K562 (cell line): ENCODE results near the gene SPAG17. TPM values are rescaled to one million over a fixed set of nuclear protein-coding genes. Genes with fewer than 3 reads are reported as not detected.

ENCODE experiments used
- C11orf30 ChIP-seq: fragments of 450-650 bp; IDR thresholded peaks from 2 replicates; pipeline ENCODE4 v1.6.1; 2016; ENCODE audit warnings: low read depth, mild to moderate bottlenecking
- CTCF ChIP-seq, 3 experiments: IDR thresholded peaks in 2 of 3; conservative IDR thresholded peaks in 1 of 3; 2 replicates each; pipeline ENCODE4 v1.5.1; 2011 to 2012; ENCODE audit warnings: low read length in 3 of 3, mild to moderate bottlenecking in 3 of 3, control low read depth in 2 of 3, improper control_type of control experiment in 1 of 3, inconsistent platforms in 1 of 3, low read depth in 1 of 3, mixed read lengths in 1 of 3, moderate library complexity in 1 of 3; ENCODE audit not compliant: insufficient read depth in 2 of 3
- DACH1 ChIP-seq: fragments of 450-650 bp; IDR thresholded peaks from 2 replicates; pipeline ENCODE4 v1.6.1; 2018; ENCODE audit not compliant: partially characterized antibody
- DEAF1 ChIP-seq: fragments of 450-650 bp; formaldehyde crosslinking; IDR thresholded peaks from 2 replicates; pipeline ENCODE4 v1.4.0; 2020; ENCODE audit warnings: mild to moderate bottlenecking, moderate library complexity
- EGR1 ChIP-seq: fragments of 450-650 bp; conservative IDR thresholded peaks from 2 replicates; pipeline ENCODE4 v1.6.1; 2017; ENCODE audit warnings: mild to moderate bottlenecking
- HBP1 ChIP-seq: fragments of 450-650 bp; formaldehyde crosslinking; IDR thresholded peaks from 2 replicates; pipeline ENCODE4 v1.4.0; 2022; ENCODE audit warnings: missing genetic modification characterization
- HOXB6 ChIP-seq: fragments of 250-450 bp; sonication (Bioruptor Pico); IDR thresholded peaks from 2 replicates; pipeline ENCODE4 v1.5.1; 2022; ENCODE audit warnings: mild to moderate bottlenecking, borderline replicate concordance
- KHSRP ChIP-seq: fragments of 450-650 bp; IDR thresholded peaks from 2 replicates; pipeline ENCODE4 v1.6.1; 2017
- MBD2 ChIP-seq: sonication (generic); IDR thresholded peaks from 2 replicates; pipeline ENCODE4 v1.6.1; 2016; ENCODE audit warnings: low read depth, borderline replicate concordance
- MEIS2 ChIP-seq: fragments of 450-650 bp; IDR thresholded peaks from 2 replicates; pipeline ENCODE4 v1.6.1; 2014; ENCODE audit warnings: mild to moderate bottlenecking; ENCODE audit not compliant: partially characterized antibody
- NR2C1 ChIP-seq, 2 experiments: fragments of 450-650 bp; IDR thresholded peaks; 2 replicates each; pipeline ENCODE4 v1.6.1; 2017; ENCODE audit warnings: mild to moderate bottlenecking in 2 of 2, antibody characterized with exemption in 1 of 2, inconsistent platforms in 1 of 2, missing compliant biosample characterization in 1 of 2, missing genetic modification characterization in 1 of 2
- STAT6 ChIP-seq: sonication (generic); formaldehyde crosslinking; IDR thresholded peaks from 2 replicates; pipeline ENCODE4 v1.8.1; 2023; ENCODE audit warnings: mild to moderate bottlenecking, missing genetic modification reagents
- TCF15 ChIP-seq: fragments of 250-450 bp; sonication (Bioruptor Pico); IDR thresholded peaks from 2 replicates; pipeline ENCODE4 v1.8.0; 2022; ENCODE audit warnings: moderate library complexity, mild to moderate bottlenecking, inconsistent platforms
- XRCC4 ChIP-seq: IDR thresholded peaks from one replicate; pipeline ENCODE4 v1.6.1; 2011; ENCODE audit not compliant: insufficient read depth, insufficient read length; ENCODE audit errors: extremely low read depth
- ZBTB8A ChIP-seq: fragments of 450-650 bp; IDR thresholded peaks from 2 replicates; pipeline ENCODE4 v1.6.1; 2018; ENCODE audit warnings: mild to moderate bottlenecking, moderate library complexity; ENCODE audit not compliant: partially characterized antibody
- ZNF224 ChIP-seq: sonication (generic); formaldehyde crosslinking; IDR thresholded peaks from 2 replicates; pipeline ENCODE4 v1.8.0; 2022; ENCODE audit warnings: mild to moderate bottlenecking, missing genetic modification reagents
- ZNF785 ChIP-seq: fragments of 250-450 bp; sonication (Bioruptor Pico); IDR thresholded peaks from 2 replicates; pipeline ENCODE4 v1.4.0; 2020; ENCODE audit warnings: mild to moderate bottlenecking
- ZZZ3 ChIP-seq: fragments of 450-650 bp; IDR thresholded peaks from 2 replicates; pipeline ENCODE4 v1.6.1; 2016; ENCODE audit warnings: antibody characterized with exemption, mild to moderate bottlenecking, moderate library complexity
- polyA plus RNA-seq, 8 experiments: library from polyadenylated mRNA; depleted of rRNA in 4 of 8; stranded (reverse) in 5 of 8; unstranded in 3 of 8; fragments of >200 nt; fragmentation: Nextera tagmentation in 2 of 8; fragmentation: Illumina TruSeq in 1 of 8; extraction: Ambion mirVana in 2 of 8; extraction: Trizol in 1 of 8; gene quantifications; 2 replicates each; pipeline versions ENCODE4 v1.2.1 to v1.2.3, GENCODE V29; 2011 to 2014; ENCODE audit warnings: inconsistent platforms in 1 of 8, missing spikeins in 1 of 8
- total RNA-seq, 7 experiments: library from RNA; depleted of rRNA in 6 of 7; stranded (reverse); fragments of >200 nt in 6 of 7; fragmentation: Illumina TruSeq in 2 of 7; extraction: Trizol in 2 of 7; gene quantifications; 2 replicates each; pipeline versions ENCODE4 v1.2.1 to v1.2.3, GENCODE V29; 2011 to 2021; ENCODE audit warnings: low replicate concordance in 1 of 7

Gene SPAG17
- total and polyA plus RNA-seq, 9 of the 15 experiments (the other 6 are each of a cell fraction or from before 2014, with no cell fraction given) = 0.07 to 2.1 (median 1.5) TPM

- TF ChIP-seq DEAF1 (CRISPR knock-in tag) = peak; percentile 16; the same call in 1 of the 2 replicates
- peak; percentile 29 to 60 (median 56); a peak in 4 of 6 replicates for TF ChIP-seq CTCF (IDR thresholded peaks at IDR 0.05 in 2 of 3, conservative IDR thresholded peaks at IDR 0.05 in 1 of 3; ENCODE audit: insufficient read depth in 2 of 3, low read depth in 1 of 3, low read length in 3 of 3)
- no peak for TF ChIP-seq C11orf30
- TF ChIP-seq DACH1 = no peak
- TF ChIP-seq EGR1 = no peak
- no peak for TF ChIP-seq KHSRP
- no peak for TF ChIP-seq MBD2
- TF ChIP-seq ZNF785 (CRISPR knock-in tag) = no peak
- TF ChIP-seq ZBTB8A = no peak
- TF ChIP-seq NR2C1 (IDR thresholded peaks at IDR 0.05) = no peak
- TF ChIP-seq NR2C1 (tag; IDR thresholded peaks at IDR 0.05) = no peak
- TF ChIP-seq MEIS2 = no peak
- TF ChIP-seq TCF15 (CRISPR knock-in tag) = no peak
- TF ChIP-seq XRCC4 = no peak
- TF ChIP-seq HBP1 (CRISPR knock-in tag) = no peak
- no peak for TF ChIP-seq HOXB6 (CRISPR knock-in tag)
- no peak for TF ChIP-seq ZZZ3
- TF ChIP-seq STAT6 (CRISPR knock-in tag) = no peak
- TF ChIP-seq ZNF224 = no peak
Observed at GRCh38 chr1:118077331-118078045, 107.5 kb downstream of the SPAG17 start (continued).
